IMR-90 (cell line): Measurements from ENCODE around the gene ECSIT. TPM values are rescaled to one million over a fixed set of nuclear protein-coding genes. Genes with fewer than 3 reads are reported as not detected.
"Not testable (repeated sequence)": the region's sequence is repeated elsewhere in the genome, so short reads cannot be mapped to it uniquely, and the experiment has no call there.

Experiments used
- ATAC-seq: fragments of 200-7000 bp; cut with Tn5 transposase; 2 replicates; pipeline ENCODE4 v1.9.1; 2020; ENCODE audit warnings: low read depth, mild to moderate bottlenecking, moderate library complexity
- BruUV-seq: library from RNA; stranded (reverse); fragments of 400-500 nt; replicated peaks from 2 replicates; lab custom pipeline; 2021; lab: Mats Ljungman, UMichigan
- CTCF ChIA-PET: fragments of 300-600 bp; formaldehyde crosslinking; extraction: SDS; loops from one replicate; lab custom pipeline; 2021; ENCODE audit warnings: antibody characterized with exemption; lab: Yijun Ruan, JAX
- POLR2A ChIA-PET: fragments of 300-600 bp; sonication (Branson Sonifier 250); formaldehyde crosslinking; loops from one replicate; lab custom pipeline; 2022; ENCODE audit warnings: antibody characterized with exemption; ENCODE audit not compliant: unreplicated experiment; lab: Charles Lee
- DNase-seq: peaks from one replicate; pipeline ENCODE4 v3.0.0; 2013
- H2AFZ ChIP-seq: replicated peaks from 2 replicates; pipeline ENCODE3; 2013; ENCODE audit warnings: low read length, mild to moderate bottlenecking; ENCODE audit not compliant: poor library complexity
- H2AK5ac ChIP-seq: 2 replicates; pipeline ENCODE4 v1.6.1; 2013; ENCODE audit warnings: low read depth, low read length, inconsistent platforms
- H2AK9ac ChIP-seq: replicated peaks from 2 replicates; pipeline ENCODE3; 2013; ENCODE audit warnings: mild to moderate bottlenecking, low read depth, low read length, moderate library complexity; ENCODE audit not compliant: poor library complexity
- H2BK120ac ChIP-seq: 2 replicates; pipeline ENCODE4 v1.6.1; 2013; ENCODE audit warnings: low read depth, low read length, inconsistent platforms
- H2BK15ac ChIP-seq: 3 replicates; pipeline ENCODE4 v1.6.1; 2013; ENCODE audit warnings: low read depth, low read length, inconsistent platforms
- H2BK20ac ChIP-seq: 2 replicates; pipeline ENCODE4 v1.6.1; 2013; ENCODE audit warnings: low read depth, mild to moderate bottlenecking, inconsistent platforms, low read length, moderate library complexity
- H2BK5ac ChIP-seq: 2 replicates; pipeline ENCODE4 v1.6.1; 2013; ENCODE audit warnings: mild to moderate bottlenecking, low read depth, low read length, inconsistent platforms; ENCODE audit not compliant: poor library complexity, severe bottlenecking
- H3K14ac ChIP-seq: replicated peaks from 2 replicates; pipeline ENCODE4 v1.6.1; 2013; ENCODE audit warnings: low read depth, low read length, inconsistent platforms
- H3K18ac ChIP-seq: 2 replicates; pipeline ENCODE4 v1.6.1; 2013; ENCODE audit warnings: low read depth, low read length, control low read depth
- H3K23ac ChIP-seq: 2 replicates; pipeline ENCODE4 v1.6.1; 2013; ENCODE audit warnings: low read depth, low read length, inconsistent platforms
- H3K27ac ChIP-seq: 2 replicates; pipeline ENCODE4 v1.5.1; 2013; ENCODE audit warnings: mild to moderate bottlenecking, control low read depth, low read length; ENCODE audit not compliant: insufficient read depth
- H3K27me3 ChIP-seq: 2 replicates; pipeline ENCODE4 v1.6.1; 2013; ENCODE audit warnings: low read length; ENCODE audit not compliant: control insufficient read depth, insufficient read depth
- H3K36me3 ChIP-seq: 2 replicates; pipeline ENCODE4 v1.6.1; 2013; ENCODE audit warnings: low read length, mixed read lengths; ENCODE audit not compliant: control insufficient read depth, insufficient read depth
- H3K4ac ChIP-seq: 2 replicates; pipeline ENCODE4 v1.6.1; 2013; ENCODE audit warnings: low read depth, low read length, inconsistent platforms
- H3K4me1 ChIP-seq: 2 replicates; pipeline ENCODE4 v1.6.1; 2013; ENCODE audit warnings: low read length, mixed read lengths; ENCODE audit not compliant: control insufficient read depth, insufficient read depth
- H3K4me2 ChIP-seq: 2 replicates; pipeline ENCODE4 v1.6.1; 2013; ENCODE audit warnings: low read depth, mild to moderate bottlenecking, control low read depth, low read length, moderate library complexity
- H3K4me3 ChIP-seq: 2 replicates; pipeline ENCODE4 v1.5.1; 2013; ENCODE audit warnings: low read depth, mild to moderate bottlenecking, control low read depth, low read length, moderate library complexity; ENCODE audit not compliant: insufficient read depth
- H3K56ac ChIP-seq: 2 replicates; pipeline ENCODE4 v1.6.1; 2013; ENCODE audit warnings: low read length, inconsistent platforms; ENCODE audit not compliant: insufficient read depth; ENCODE audit errors: extremely low read depth
- H3K79me1 ChIP-seq, 2 experiments: 2 replicates each; pipeline ENCODE4 v1.6.1; 2013; ENCODE audit warnings: low read length in 2 of 2, inconsistent platforms in 1 of 2, low read depth in 1 of 2
- H3K9ac ChIP-seq: 2 replicates; pipeline ENCODE4 v1.6.1; 2013; ENCODE audit warnings: low read depth, low read length, control low read depth
- H3K9me1 ChIP-seq: 2 replicates; pipeline ENCODE4 v1.6.1; 2013; ENCODE audit warnings: low read length, inconsistent platforms; ENCODE audit not compliant: insufficient read depth
- H3K9me3 ChIP-seq: 2 replicates; pipeline ENCODE4 v1.6.1; 2013; ENCODE audit warnings: low read length; ENCODE audit not compliant: control insufficient read depth, insufficient read depth
- H4K20me1 ChIP-seq: 2 replicates; pipeline ENCODE4 v1.6.1; 2013; ENCODE audit warnings: low read length, inconsistent platforms; ENCODE audit not compliant: insufficient read depth
- H4K5ac ChIP-seq: 2 replicates; pipeline ENCODE4 v1.6.1; 2013; ENCODE audit warnings: mild to moderate bottlenecking, low read depth, low read length, control low read depth
- H4K8ac ChIP-seq, 2 experiments: 2 replicates each; pipeline ENCODE4 v1.6.1; 2013; ENCODE audit warnings: low read depth in 2 of 2, low read length in 2 of 2, control low read depth in 1 of 2, inconsistent platforms in 1 of 2
- H4K91ac ChIP-seq: 2 replicates; pipeline ENCODE4 v1.6.1; 2013; ENCODE audit warnings: low read depth, low read length, inconsistent platforms; ENCODE audit not compliant: insufficient read depth
- WGBS, 2 experiments: methylation state at CpG; one replicate each; pipeline versions ENCODE4 v1.1.5 to v1.1.7; 2013; ENCODE audit warnings: missing lambda C conversion rate in 2 of 2; ENCODE audit not compliant: insufficient read length in 1 of 2; ENCODE audit errors: extremely low coverage in 2 of 2; 5-methylcytosine and 5-hydroxymethylcytosine counted together
- dilution Hi-C: fragments of 300-500 bp; cut with HindIII; formaldehyde crosslinking; loops from one replicate; pipeline ENCODE4 v1.14.3; 2018; ENCODE audit warnings: low sequenced_read_pairs; ENCODE audit not compliant: unreplicated experiment
- in situ Hi-C: fragments of 300-500 bp; cut with MboI; formaldehyde crosslinking; loops from 3 replicates; pipeline ENCODE4 v1.14.3; 2019; ENCODE audit warnings: low sequenced_read_pairs, inconsistent platforms, mixed read lengths
- intact Hi-C: fragments of 100-400 bp; cut with micrococcal nuclease; formaldehyde crosslinking; loops from 2 replicates; pipeline ENCODE4 v1.10.0; 2022
- polyA plus RNA-seq, 3 experiments: library from polyadenylated mRNA; depleted of rRNA; stranded (reverse); fragments of >200 nt; gene quantifications; 2 replicates each; pipeline ENCODE4 v1.2.3, GENCODE V29; 2012; ENCODE audit warnings: low replicate concordance in 1 of 3
- total RNA-seq: library from RNA; depleted of rRNA; stranded (reverse); fragments of >200 nt; gene quantifications from 2 replicates; pipeline ENCODE4 v1.2.3, GENCODE V29; 2012

Gene ECSIT
- total and polyA plus RNA-seq, 2 of the 4 experiments (the other 2 are of a cell fraction) = 30.5 to 42.3 TPM

DNA sequence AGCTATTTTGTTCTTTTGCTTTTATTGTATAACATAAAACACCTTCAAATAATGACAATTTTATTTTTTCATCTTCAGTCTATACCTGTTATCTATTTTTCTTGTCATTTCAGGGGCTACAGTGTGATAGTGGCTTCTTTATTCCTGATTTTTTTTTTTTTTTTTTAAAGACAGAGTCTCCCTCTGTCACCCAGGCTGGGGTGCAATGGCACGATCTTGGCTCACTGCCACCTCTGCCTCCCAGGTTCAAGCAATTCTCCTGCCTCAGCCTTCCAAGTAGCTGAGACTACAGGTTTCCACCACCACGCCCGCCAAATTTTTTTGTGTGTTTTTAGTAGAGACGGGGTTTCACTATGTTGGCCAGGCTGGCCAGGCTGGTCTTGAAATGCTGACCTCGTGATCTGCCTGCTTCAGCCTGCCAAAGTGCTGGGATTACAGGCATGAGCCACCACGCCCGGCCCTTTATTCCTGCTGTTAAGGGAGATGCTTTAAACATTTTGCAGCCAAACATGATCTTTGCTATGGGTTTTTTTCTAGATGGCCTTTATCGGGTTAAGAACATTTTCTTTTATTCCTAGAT is 60.6 kb downstream of the ECSIT start:
- CTCF ChIA-PET = interaction anchor here (0.7 kb wide), 1 partner anchor 14 kb away, joined by 5 read pairs; no protein-coding TSS in a partner anchor
- H4K5ac ChIP-seq, H3K79me1 ChIP-seq, ATAC-seq, H3K14ac ChIP-seq, H2AFZ ChIP-seq, H3K9me1 ChIP-seq, H4K8ac ChIP-seq, dilution Hi-C loops, H3K23ac ChIP-seq, H4K91ac ChIP-seq, H3K18ac ChIP-seq, H4K20me1 ChIP-seq, H3K4me3 ChIP-seq, H3K27ac ChIP-seq, H2AK5ac ChIP-seq, H3K9ac ChIP-seq, H3K4ac ChIP-seq, in situ Hi-C loops, H3K56ac ChIP-seq, H3K27me3 ChIP-seq, H3K36me3 ChIP-seq, POLR2A ChIA-PET, BruUV-seq, H2BK15ac ChIP-seq, H3K4me1 ChIP-seq, H3K4me2 ChIP-seq, intact Hi-C loops, DNase-seq, H2BK20ac ChIP-seq, H2BK120ac ChIP-seq, H3K9me3 ChIP-seq, H2AK9ac ChIP-seq, H2BK5ac ChIP-seq: not testable (repeated sequence)
- WGBS, 2 experiments = no CpG with 5 or more reads among the region's 8 CpGs
